GM18858 (cell line): Measurements from ENCODE around the gene RAB33B.

ENCODE experiments used
- ATAC-seq: cut with Tn5 transposase; IDR thresholded peaks from one replicate; pipeline ENCODE4 v1.9.1; 2021; ENCODE audit not compliant: unreplicated experiment

Gene RAB33B

GRCh38 chr4:139503622-139504166 lies 49.8 kb downstream of the RAB33B start:
- no peak for ATAC-seq

DNA sequence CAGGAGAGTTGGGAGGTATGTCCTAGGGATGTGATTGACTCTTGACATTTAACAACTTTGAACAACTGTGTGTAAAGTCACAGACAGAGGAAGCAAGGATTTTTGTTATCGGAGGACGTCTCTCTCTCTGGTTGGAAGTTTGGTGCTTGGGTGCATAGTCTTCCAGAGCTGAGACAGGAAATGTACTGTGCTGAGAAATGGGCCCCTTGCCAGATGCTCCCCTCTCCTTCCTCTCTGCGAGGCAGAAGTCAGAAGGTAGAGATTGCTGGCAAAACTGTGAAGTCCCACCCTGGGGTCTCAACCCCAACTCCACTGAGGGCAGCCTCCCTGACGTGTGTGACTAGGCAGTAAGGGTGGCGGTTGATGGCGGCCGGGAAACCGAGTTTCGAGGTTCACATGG lies 52.9 kb downstream of the RAB33B start:
- no peak for ATAC-seq

- no peak for ATAC-seq
Measured at GRCh38 chr4:139508581-139509237, 54.8 kb downstream of the RAB33B start.

GRCh38 chr4:139509727-139510410 lies 55.9 kb downstream of the RAB33B start:
- ATAC-seq, result no peak

- no peak for ATAC-seq
Measured at GRCh38 chr4:139511320-139511719, 57.4 kb downstream of the RAB33B start.

DNA sequence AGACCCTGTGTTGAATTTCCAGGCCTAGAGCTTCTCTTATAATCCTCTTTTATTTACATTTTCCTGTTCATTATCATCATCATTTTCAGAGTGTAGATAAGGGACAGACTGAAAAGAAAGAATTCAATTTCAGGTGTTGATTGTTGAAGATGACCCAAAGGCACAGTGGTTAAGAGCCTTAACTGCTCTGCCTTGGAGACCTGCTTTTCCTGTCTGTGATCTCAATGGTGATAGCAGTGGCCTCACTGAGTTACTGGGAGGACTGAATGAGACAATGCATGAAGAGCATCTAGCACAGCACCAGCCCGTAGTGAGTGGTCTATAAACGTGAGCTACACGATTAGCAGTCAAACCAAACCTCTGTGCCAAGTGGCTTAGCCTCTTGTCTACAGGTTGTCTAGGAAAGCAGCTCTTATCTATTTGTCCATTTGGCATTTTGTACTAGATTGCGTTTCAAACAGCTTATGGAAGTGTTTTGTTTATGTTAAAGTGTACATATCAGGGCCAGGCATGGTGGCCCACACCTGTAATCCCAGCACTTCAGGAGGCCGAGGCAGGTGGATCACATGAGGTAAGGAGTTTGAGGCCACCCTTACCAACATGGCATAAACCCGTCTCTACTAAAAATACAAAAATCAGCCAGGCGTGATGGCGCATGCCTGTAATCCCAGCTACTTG lies 60.6 kb downstream of the RAB33B start:
- ATAC-seq, result no peak

GRCh38 chr4:139515531-139515958 lies 61.6 kb downstream of the RAB33B start:
- ATAC-seq, result no peak

DNA sequence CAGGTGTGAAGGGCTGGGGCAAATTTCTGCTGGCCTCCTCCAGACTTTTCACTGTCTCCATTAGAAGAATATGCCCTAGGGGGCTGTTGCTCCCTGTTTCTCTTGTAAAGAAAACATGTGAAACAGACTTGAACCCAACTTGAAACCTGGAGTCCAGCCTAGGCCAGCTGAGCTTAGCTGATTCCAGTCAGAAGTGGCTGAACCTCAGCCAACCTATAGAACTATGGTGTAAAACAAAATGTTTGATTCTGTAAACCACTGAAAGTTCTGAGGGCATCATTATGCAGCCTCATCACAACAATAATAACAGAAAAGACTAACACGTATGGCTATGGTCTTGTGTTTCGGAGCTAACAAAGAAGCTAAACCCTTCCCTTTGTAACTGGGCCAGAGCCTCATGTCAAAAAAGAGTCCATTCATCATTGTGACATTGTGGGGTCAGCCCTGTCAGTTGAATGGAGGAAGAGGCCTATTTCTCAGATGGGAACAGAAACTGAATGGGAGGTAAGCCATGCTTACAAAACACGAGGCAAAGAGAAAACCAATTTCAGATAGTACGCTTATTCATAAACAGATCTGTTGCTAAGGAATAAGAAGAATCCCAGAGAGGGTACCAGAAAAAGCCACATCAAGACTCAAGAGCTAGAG lies 68.0 kb downstream of the RAB33B start:
- peak; percentile 34 for ATAC-seq

- ATAC-seq, result peak; percentile 16
Measured at GRCh38 chr4:139522457-139522856, 68.5 kb downstream of the RAB33B start.

DNA sequence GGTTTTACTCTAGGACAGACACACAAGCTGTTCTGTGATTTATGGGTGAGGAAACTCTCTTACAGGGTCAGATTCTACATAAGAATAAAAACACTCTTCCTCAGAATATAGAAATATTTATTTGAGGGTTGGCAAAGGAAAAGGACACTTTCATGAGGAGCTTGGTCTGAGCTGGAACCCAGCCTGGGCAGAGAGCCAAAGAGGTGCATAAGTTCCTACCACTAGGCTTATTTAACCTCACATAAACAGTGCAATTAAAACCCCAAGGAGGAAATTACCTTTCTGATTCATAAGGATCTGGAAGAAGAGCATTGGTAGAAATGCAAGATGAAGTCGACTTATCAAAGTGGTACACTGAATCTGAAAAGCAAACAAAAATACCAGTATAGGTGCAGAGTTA lies 69.2 kb downstream of the RAB33B start:
- ATAC-seq, result no peak

- no peak for ATAC-seq
Measured at GRCh38 chr4:139524062-139524631, 70.2 kb downstream of the RAB33B start.

DNA sequence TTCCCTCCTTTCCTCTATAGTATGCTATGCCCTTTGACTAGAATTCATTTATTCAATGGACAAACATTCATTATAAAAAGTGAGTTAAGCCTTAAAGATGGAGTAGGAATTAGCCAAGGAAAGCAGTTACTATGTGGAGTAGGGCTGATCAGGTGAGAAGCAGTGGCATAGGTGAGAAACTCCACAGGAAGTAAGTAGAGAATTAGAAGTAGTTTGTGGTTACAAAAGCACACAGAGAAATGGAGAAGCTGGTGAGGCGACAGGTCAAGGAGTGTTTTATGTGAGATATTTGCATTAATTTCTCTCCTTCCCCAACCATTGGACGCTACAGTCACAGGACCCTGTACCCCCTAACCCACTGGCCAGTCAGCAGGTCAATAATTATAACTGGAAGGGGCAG lies 71.5 kb downstream of the RAB33B start:
- ATAC-seq, result peak; percentile 35
